Keratinocyte (primary cell): ENCODE results near the gene INS.

Source experiments
- CTCF ChIP-seq, 3 experiments: IDR thresholded peaks in 1 of 3; conservative IDR thresholded peaks in 1 of 3; optimal IDR thresholded peaks in 1 of 3; 2 replicates in 2 of 3; 3 replicates in 1 of 3; pipeline versions ENCODE3 to v1.5.1; 2011; ENCODE audit warnings: low read length in 3 of 3, mild to moderate bottlenecking in 3 of 3, moderate library complexity in 2 of 3, control low read depth in 1 of 3, inconsistent platforms in 1 of 3; ENCODE audit not compliant: insufficient read depth in 2 of 3; ENCODE audit errors: extremely low read depth in 1 of 3
- EZH2 ChIP-seq: IDR thresholded peaks from one replicate; pipeline ENCODE4 v1.6.1; 2012; ENCODE audit warnings: inconsistent platforms, mild to moderate bottlenecking, low read length, moderate library complexity

DNA sequence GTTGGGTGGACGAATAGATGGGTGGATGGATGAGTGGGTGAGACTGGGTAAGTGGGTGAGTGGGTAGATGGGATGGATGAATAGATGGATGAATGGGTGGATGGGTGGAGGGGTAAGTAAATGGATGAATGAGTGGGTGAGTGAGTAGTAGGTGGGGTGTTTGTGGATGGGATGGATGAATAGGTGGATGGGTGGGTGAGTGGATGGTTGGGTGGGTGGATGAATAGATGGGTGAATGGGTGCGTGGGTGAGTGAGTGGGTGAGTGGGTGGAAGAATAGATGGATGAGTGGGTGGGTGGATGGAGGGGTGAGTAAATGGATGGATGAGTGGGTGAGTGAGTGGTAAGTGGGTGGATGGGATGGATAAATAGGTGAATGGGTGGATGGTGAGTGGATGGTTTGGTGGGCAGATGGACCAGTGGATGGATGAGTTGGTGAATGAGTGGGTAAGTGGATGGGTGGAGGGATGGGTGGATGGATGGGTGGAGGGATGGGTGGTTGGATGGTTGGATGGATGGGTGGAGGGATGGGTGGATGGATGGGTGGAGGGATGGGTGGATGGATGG lies 34.4 kb downstream of the INS start:
- no peak for TF ChIP-seq EZH2
- TF ChIP-seq CTCF (optimal IDR thresholded peaks at IDR 0.05 in 1 of 3, IDR thresholded peaks at IDR 0.05 in 1 of 3, conservative IDR thresholded peaks at IDR 0.05 in 1 of 3; ENCODE audit: extremely low read depth in 1 of 3, insufficient read depth in 2 of 3, low read length in 3 of 3), result no peak
